ENCODE measurements around the gene DLG3.

GRCh38 chrX:70477734-70478075 is 33.1 kb downstream of the DLG3 start:
- TF ChIP-seq CTCF (IDR thresholded peaks at IDR 0.05; ENCODE audit: low read length): no peak
- TF ChIP-seq EZH2 (IDR thresholded peaks at IDR 0.05; ENCODE audit: borderline replicate concordance, low read length): no peak
